Measurements from ENCODE around the gene NPHP4.
"Not testable (repeated sequence)": the region's sequence is repeated elsewhere in the genome, so short reads cannot be mapped to it uniquely, and the experiment has no call there.

NPHP4 gene

GRCh38 chr1:5893699-5894278 lies 98.4 kb downstream of the NPHP4 start:
- not testable (repeated sequence) for DNase-seq (ENCODE audit: low spot score in 2 of 2); H3K4me1 Mint-ChIP-seq; H3K9me3 Mint-ChIP-seq; H3K36me3 Mint-ChIP-seq (ENCODE audit: insufficient read depth); H3K4me3 Mint-ChIP-seq; ATAC-seq (replicated peaks; ENCODE audit: extremely low read depth, poor library complexity, severe bottlenecking); H3K27ac Mint-ChIP-seq (ENCODE audit: low read depth); H3K27me3 Mint-ChIP-seq

GRCh38 chr1:5892329-5892728 lies 99.9 kb downstream of the NPHP4 start:
- Mint-ChIP-seq H3K27ac (ENCODE audit: low read depth) (no peak overlapping the region), H3K4me1 (no peaks in the 10 kb centered on the region), H3K9me3 (no peaks in the 10 kb centered on the region), H3K27me3 (no peaks in the 10 kb centered on the region), H3K36me3 (ENCODE audit: insufficient read depth) (peaks cover 3% of the 10 kb centered on the region), H3K4me3 (no peak overlapping the region)
- ATAC-seq (replicated peaks; ENCODE audit: extremely low read depth, poor library complexity, severe bottlenecking) (no peak), DNase-seq (ENCODE audit: low spot score in 2 of 2) (no peak)

- H3K36me3 Mint-ChIP-seq (ENCODE audit: insufficient read depth): peaks cover 3% of the 10 kb centered on the region
- no peaks in the 10 kb centered on the region for H3K27me3 Mint-ChIP-seq
- no peak overlapping the region for H3K27ac Mint-ChIP-seq (ENCODE audit: low read depth)
- H3K9me3 Mint-ChIP-seq: no peaks in the 10 kb centered on the region
- ATAC-seq (replicated peaks; ENCODE audit: extremely low read depth, poor library complexity, severe bottlenecking) (no peak), DNase-seq (ENCODE audit: low spot score in 2 of 2) (no peak)
- no peak overlapping the region for H3K4me3 Mint-ChIP-seq
- no peaks in the 10 kb centered on the region for H3K4me1 Mint-ChIP-seq
These were observed 100.5 kb downstream of the NPHP4 start for GRCh38 chr1:5891736-5892135.

GRCh38 chr1:5891137-5891536 lies 101.1 kb downstream of the NPHP4 start:
- Mint-ChIP-seq H3K4me3 (no peak overlapping the region), H3K27ac (ENCODE audit: low read depth) (no peak overlapping the region), H3K9me3 (no peaks in the 10 kb centered on the region), H3K4me1 (no peaks in the 10 kb centered on the region), H3K36me3 (ENCODE audit: insufficient read depth) (peaks cover 4% of the 10 kb centered on the region), H3K27me3 (no peaks in the 10 kb centered on the region)
- ATAC-seq (replicated peaks; ENCODE audit: extremely low read depth, poor library complexity, severe bottlenecking) (no peak), DNase-seq (ENCODE audit: low spot score in 2 of 2) (no peak)

GRCh38 chr1:5890346-5891106 lies 101.7 kb downstream of the NPHP4 start:
- no peak overlapping the region for H3K4me3 Mint-ChIP-seq
- no peaks in the 10 kb centered on the region for H3K27me3 Mint-ChIP-seq
- ATAC-seq (replicated peaks; ENCODE audit: extremely low read depth, poor library complexity, severe bottlenecking) (no peak), DNase-seq (ENCODE audit: low spot score in 2 of 2) (no peak)
- H3K36me3 Mint-ChIP-seq (ENCODE audit: insufficient read depth): peaks cover 4% of the 10 kb centered on the region
- H3K27ac Mint-ChIP-seq (ENCODE audit: low read depth): no peak overlapping the region
- no peaks in the 10 kb centered on the region for H3K4me1 Mint-ChIP-seq
- H3K9me3 Mint-ChIP-seq: no peaks in the 10 kb centered on the region

GRCh38 chr1:5889901-5890300 lies 102.3 kb downstream of the NPHP4 start:
- DNase-seq (ENCODE audit: low spot score in 2 of 2): no peak
- Mint-ChIP-seq H3K27ac (ENCODE audit: low read depth) (no peak overlapping the region), H3K4me1 (no peaks in the 10 kb centered on the region), H3K9me3 (no peaks in the 10 kb centered on the region), H3K4me3 (no peak overlapping the region), H3K36me3 (ENCODE audit: insufficient read depth) (peaks cover 4% of the 10 kb centered on the region), H3K27me3 (no peaks in the 10 kb centered on the region)
- no peak for ATAC-seq (replicated peaks; ENCODE audit: extremely low read depth, poor library complexity, severe bottlenecking)

GRCh38 chr1:5889462-5889861 lies 102.8 kb downstream of the NPHP4 start:
- H3K9me3 Mint-ChIP-seq: no peaks in the 10 kb centered on the region

GRCh38 chr1:5888606-5889211 lies 103.5 kb downstream of the NPHP4 start:
- Mint-ChIP-seq H3K27ac (ENCODE audit: low read depth) (no peak overlapping the region), H3K4me3 (no peak overlapping the region), H3K36me3 (ENCODE audit: insufficient read depth) (peaks cover 1% of the 10 kb centered on the region), H3K27me3 (no peaks in the 10 kb centered on the region), H3K9me3 (no peaks in the 10 kb centered on the region), H3K4me1 (no peaks in the 10 kb centered on the region)
- ATAC-seq (replicated peaks; ENCODE audit: extremely low read depth, poor library complexity, severe bottlenecking) (no peak), DNase-seq (ENCODE audit: low spot score in 2 of 2) (no peak)

More at GRCh38 chr1:5889462-5889861, 102.8 kb downstream of the NPHP4 start:
- Mint-ChIP-seq H3K36me3 (ENCODE audit: insufficient read depth) (peaks cover 1% of the 10 kb centered on the region), H3K27me3 (no peaks in the 10 kb centered on the region), H3K27ac (ENCODE audit: low read depth) (no peak overlapping the region), H3K4me1 (no peaks in the 10 kb centered on the region), H3K4me3 (no peak overlapping the region)
- no peak for ATAC-seq (replicated peaks; ENCODE audit: extremely low read depth, poor library complexity, severe bottlenecking)
- DNase-seq (ENCODE audit: low spot score in 2 of 2): no peak

GRCh38 chr1:5887971-5888361 lies 104.3 kb downstream of the NPHP4 start:
- H3K27me3 Mint-ChIP-seq: no peaks in the 10 kb centered on the region
- H3K4me1 Mint-ChIP-seq: no peaks in the 10 kb centered on the region
- no peaks in the 10 kb centered on the region for H3K9me3 Mint-ChIP-seq
- no peak for ATAC-seq (replicated peaks; ENCODE audit: extremely low read depth, poor library complexity, severe bottlenecking)
- no peak for DNase-seq (ENCODE audit: low spot score in 2 of 2)
- H3K36me3 Mint-ChIP-seq (ENCODE audit: insufficient read depth): peaks cover 1% of the 10 kb centered on the region
- no peak overlapping the region for H3K27ac Mint-ChIP-seq (ENCODE audit: low read depth)
- no peak overlapping the region for H3K4me3 Mint-ChIP-seq

- Mint-ChIP-seq H3K27me3 (no peaks in the 10 kb centered on the region), H3K4me3 (no peak overlapping the region), H3K4me1 (peaks cover 4% of the 10 kb centered on the region), H3K27ac (ENCODE audit: low read depth) (no peak overlapping the region), H3K9me3 (no peaks in the 10 kb centered on the region), H3K36me3 (ENCODE audit: insufficient read depth) (peaks cover 1% of the 10 kb centered on the region)
- ATAC-seq (replicated peaks; ENCODE audit: extremely low read depth, poor library complexity, severe bottlenecking) (no peak), DNase-seq (ENCODE audit: low spot score in 2 of 2) (no peak)
These were observed 104.8 kb downstream of the NPHP4 start for GRCh38 chr1:5887349-5887970.

GRCh38 chr1:5886541-5887348 lies 105.5 kb downstream of the NPHP4 start:
- H3K9me3 Mint-ChIP-seq: no peaks in the 10 kb centered on the region
- no peaks in the 10 kb centered on the region for H3K27me3 Mint-ChIP-seq
- H3K36me3 Mint-ChIP-seq (ENCODE audit: insufficient read depth): peaks cover 1% of the 10 kb centered on the region
- no peak overlapping the region for H3K4me3 Mint-ChIP-seq
- DNase-seq (ENCODE audit: low spot score in 2 of 2): no peak
- H3K4me1 Mint-ChIP-seq: peaks cover 4% of the 10 kb centered on the region
- ATAC-seq (replicated peaks; ENCODE audit: extremely low read depth, poor library complexity, severe bottlenecking): no peak
- H3K27ac Mint-ChIP-seq (ENCODE audit: low read depth): no peak overlapping the region

- Mint-ChIP-seq H3K4me3 (no peak overlapping the region), H3K9me3 (no peaks in the 10 kb centered on the region), H3K27ac (ENCODE audit: low read depth) (no peak overlapping the region), H3K4me1 (peaks cover 4% of the 10 kb centered on the region), H3K36me3 (ENCODE audit: insufficient read depth) (peaks cover 1% of the 10 kb centered on the region), H3K27me3 (no peaks in the 10 kb centered on the region)
- DNase-seq (ENCODE audit: low spot score in 2 of 2) (no peak), ATAC-seq (replicated peaks; ENCODE audit: extremely low read depth, poor library complexity, severe bottlenecking) (no peak)
These were observed 106.1 kb downstream of the NPHP4 start for GRCh38 chr1:5886140-5886483.

Measured in central memory CD8-positive, alpha-beta T cell (primary cell).